Activated CD4-positive, alpha-beta T cell treated with anti-CD3 and anti-CD28 coated beads for 4 hours (primary cell): Measurements from ENCODE around the gene RAD51D.
A peak's percentile ranks its signal among the peaks of the same experiment; 100 is the strongest.
"Not testable (repeated sequence)": the region's sequence is repeated elsewhere in the genome, so short reads cannot be mapped to it uniquely, and the experiment has no call there.

Source experiments
- DNase-seq, 2 donors: peaks; one replicate each; pipeline ENCODE4 v3.0.0-alpha.2; 2020

Gene RAD51D

GRCh38 chr17:35119370-35120165 lies at the start of gene RAD51D:
Gene RAD51D, minus strand, starts transcription at chr17:35119860. Its CDS starts 247 bp downstream, at chr17:35119613.
- DNase-seq = peak; percentile 75 to 79

GRCh38 chr17:35167666-35168065 lies 48.0 kb upstream of the RAD51D start:
- no peak for DNase-seq

- no peak for DNase-seq
Measured at GRCh38 chr17:35167046-35167445, 47.4 kb upstream of the RAD51D start.

- no peak for DNase-seq
Measured at GRCh38 chr17:35166526-35166925, 46.9 kb upstream of the RAD51D start.

- no peak for DNase-seq
Measured at GRCh38 chr17:35164716-35165115, 45.1 kb upstream of the RAD51D start.

- DNase-seq = no peak
Measured at GRCh38 chr17:35163886-35164285, 44.2 kb upstream of the RAD51D start.

GRCh38 chr17:35162755-35163154 lies 43.1 kb upstream of the RAD51D start:
- DNase-seq = no peak

- DNase-seq = no peak
Measured at GRCh38 chr17:35161281-35161761, 41.7 kb upstream of the RAD51D start.

- DNase-seq = peak; percentile 31 to 50
Measured at GRCh38 chr17:35160354-35161201, 40.9 kb upstream of the RAD51D start.

- DNase-seq = no peak
Measured at GRCh38 chr17:35159940-35160339, 40.3 kb upstream of the RAD51D start.

- no peak for DNase-seq
Measured at GRCh38 chr17:35155246-35155645, 35.6 kb upstream of the RAD51D start.

GRCh38 chr17:35154196-35155165 lies 34.8 kb upstream of the RAD51D start:
- no peak for DNase-seq

- no peak for DNase-seq
Measured at GRCh38 chr17:35152421-35153140, 32.9 kb upstream of the RAD51D start.

- not testable (repeated sequence) for DNase-seq
Measured at GRCh38 chr17:35151080-35151479, 31.4 kb upstream of the RAD51D start.

- DNase-seq = no peak
Measured at GRCh38 chr17:35149941-35150340, 30.3 kb upstream of the RAD51D start.

- DNase-seq = no peak
Measured at GRCh38 chr17:35148144-35148543, 28.5 kb upstream of the RAD51D start.

GRCh38 chr17:35147375-35147905 lies 27.8 kb upstream of the RAD51D start, which contains the start of gene UNC45B:
Gene UNC45B, plus strand, starts transcription at chr17:35147817. Its CDS starts 447 bp downstream, at chr17:35148264.
- DNase-seq = no peak

- no peak for DNase-seq
Measured at GRCh38 chr17:35146214-35146833, 26.7 kb upstream of the RAD51D start.

- DNase-seq = no peak
Measured at GRCh38 chr17:35144840-35145239, 25.2 kb upstream of the RAD51D start.

- DNase-seq = no peak
Measured at GRCh38 chr17:35142467-35142796, 22.8 kb upstream of the RAD51D start.
